Activated B cell treated with CpG ODN at 0.5 μM for 24 hours (primary cell): ENCODE data around the gene C2orf92. TPM values are rescaled to one million over a fixed set of nuclear protein-coding genes. Genes with fewer than 3 reads are reported as not detected.

ENCODE experiments used
- ATAC-seq: fragments of 200-7000 bp; cut with Tn5 transposase; one replicate; pipeline ENCODE4 v1.10.0; 2021; ENCODE audit warnings: low read depth, mild to moderate bottlenecking, moderate library complexity
- CTCF ChIA-PET: fragments of 350-600 bp; sonication (Branson Sonifier 250); formaldehyde crosslinking; loops from one replicate; lab custom pipeline; 2021; ENCODE audit warnings: antibody characterized with exemption; lab: Charles Lee
- POLR2A ChIA-PET: fragments of 350-600 bp; sonication (Branson Sonifier 250); formaldehyde crosslinking; loops from one replicate; lab custom pipeline; 2021; ENCODE audit warnings: antibody characterized with exemption; lab: Charles Lee
- DNase-seq: peaks from one replicate; pipeline ENCODE4 v3.0.0; 2022
- H3K27ac Mint-ChIP-seq: one replicate; pipeline ENCODE4 v1.8.0; 2020; ENCODE audit warnings: mixed read lengths
- H3K27me3 Mint-ChIP-seq: one replicate; pipeline ENCODE4 v1.8.0; 2021; ENCODE audit warnings: mixed read lengths
- H3K36me3 Mint-ChIP-seq: one replicate; pipeline ENCODE4 v1.8.0; 2021; ENCODE audit warnings: low read depth, mixed read lengths
- H3K4me1 Mint-ChIP-seq: one replicate; pipeline ENCODE4 v1.8.0; 2021; ENCODE audit warnings: mixed read lengths
- H3K4me3 Mint-ChIP-seq: one replicate; pipeline ENCODE4 v1.8.0; 2020; ENCODE audit warnings: mild to moderate bottlenecking, mixed read lengths
- H3K9me3 Mint-ChIP-seq: one replicate; pipeline ENCODE4 v1.8.0; 2020; ENCODE audit warnings: mixed read lengths
- intact Hi-C: fragments of 100-400 bp; cut with micrococcal nuclease; formaldehyde crosslinking; loops from one replicate; pipeline ENCODE4 v1.15.1; 2024
- total RNA-seq: library from RNA; stranded (reverse); gene quantifications from 2 replicates; pipeline ENCODE4 v1.2.3, GENCODE V29; 2022
- TF ChIP-seq, protein P1 (sequence below): fragments of 200-600 bp; IDR thresholded peaks from one replicate; pipeline ENCODE4 v1.8.0; 2022; ENCODE audit warnings: antibody characterized with exemption, mild to moderate bottlenecking

Gene C2orf92
- total RNA-seq, 1 donor from 2014 or later: 14.4 TPM

- Mint-ChIP-seq H3K36me3 (peaks cover 51% of the 10 kb centered on the region), H3K27me3 (no peaks in the 10 kb centered on the region), H3K27ac (no peak overlapping the region), H3K4me3 (no peak overlapping the region), H3K9me3 (no peaks in the 10 kb centered on the region), H3K4me1 (peaks cover 28% of the 10 kb centered on the region)
- TF ChIP-seq, protein P1, sequence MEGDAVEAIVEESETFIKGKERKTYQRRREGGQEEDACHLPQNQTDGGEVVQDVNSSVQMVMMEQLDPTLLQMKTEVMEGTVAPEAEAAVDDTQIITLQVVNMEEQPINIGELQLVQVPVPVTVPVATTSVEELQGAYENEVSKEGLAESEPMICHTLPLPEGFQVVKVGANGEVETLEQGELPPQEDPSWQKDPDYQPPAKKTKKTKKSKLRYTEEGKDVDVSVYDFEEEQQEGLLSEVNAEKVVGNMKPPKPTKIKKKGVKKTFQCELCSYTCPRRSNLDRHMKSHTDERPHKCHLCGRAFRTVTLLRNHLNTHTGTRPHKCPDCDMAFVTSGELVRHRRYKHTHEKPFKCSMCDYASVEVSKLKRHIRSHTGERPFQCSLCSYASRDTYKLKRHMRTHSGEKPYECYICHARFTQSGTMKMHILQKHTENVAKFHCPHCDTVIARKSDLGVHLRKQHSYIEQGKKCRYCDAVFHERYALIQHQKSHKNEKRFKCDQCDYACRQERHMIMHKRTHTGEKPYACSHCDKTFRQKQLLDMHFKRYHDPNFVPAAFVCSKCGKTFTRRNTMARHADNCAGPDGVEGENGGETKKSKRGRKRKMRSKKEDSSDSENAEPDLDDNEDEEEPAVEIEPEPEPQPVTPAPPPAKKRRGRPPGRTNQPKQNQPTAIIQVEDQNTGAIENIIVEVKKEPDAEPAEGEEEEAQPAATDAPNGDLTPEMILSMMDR: no peak
- DNase-seq (no peak), ATAC-seq (no peak)
- intact Hi-C loops: loop anchor here (5.0 to 10.0 kb wide), 8 partner anchors 87 to 1832 kb away; partner anchors contain the start of genes ANKRD39, C2orf15, CNNM3 and CNNM4
- ChIA-PET CTCF (interaction anchor here (0.7 kb wide), 1 partner anchor 827 kb away, joined by 3 read pairs; no protein-coding TSS in a partner anchor), POLR2A (interaction anchor here (7.5 kb wide), 1 partner anchor 13 kb away, joined by 207 read pairs; the partner anchor contains the start of gene COX5B)
These were observed 9.3 kb upstream of the C2orf92 start for GRCh38 chr2:97660044-97660774.

DNA sequence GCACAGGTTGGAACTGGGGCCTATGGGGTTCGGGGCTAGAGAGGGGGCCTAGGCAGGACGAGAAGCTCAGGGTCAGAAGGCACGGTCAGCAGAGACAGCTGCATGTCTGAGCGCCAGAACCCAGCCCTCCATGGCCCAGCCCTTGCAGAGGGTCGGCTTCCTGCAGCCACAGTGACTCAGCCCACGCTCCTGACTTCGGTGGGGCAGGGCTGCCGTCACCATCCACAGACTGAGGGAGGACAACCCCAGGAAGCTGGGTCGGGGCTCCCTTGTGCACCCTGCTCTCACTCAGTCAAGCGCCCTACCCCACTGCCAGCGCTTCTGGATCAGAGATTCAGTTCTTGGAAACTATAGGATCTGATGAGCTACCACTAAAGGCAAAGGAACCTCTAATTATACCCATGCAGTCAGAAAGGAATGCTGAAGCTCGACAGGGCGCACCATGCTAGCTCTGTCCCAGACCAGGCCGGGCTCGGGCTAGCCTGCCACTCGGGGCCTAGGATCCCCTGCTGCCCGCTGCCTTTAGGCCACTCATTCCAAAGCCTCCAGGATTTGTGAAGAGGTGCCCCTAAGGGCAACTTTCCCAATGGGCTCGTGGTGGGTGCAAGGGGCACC is 8.6 kb upstream of the C2orf92 start:
- intact Hi-C loops: loop anchor here (5.0 to 10.0 kb wide), 8 partner anchors 86 to 1831 kb away; partner anchors contain the start of genes ANKRD39, C2orf15, CNNM3 and CNNM4
- H3K27me3 Mint-ChIP-seq: no peaks in the 10 kb centered on the region
- peaks cover 28% of the 10 kb centered on the region for H3K4me1 Mint-ChIP-seq
- ChIA-PET CTCF (no interaction called here), POLR2A (interaction anchor here (7.5 kb wide), 1 partner anchor 14 kb away, joined by 207 read pairs; the partner anchor contains the start of gene COX5B)
- no peaks in the 10 kb centered on the region for H3K9me3 Mint-ChIP-seq
- DNase-seq (no peak), ATAC-seq (no peak)
- TF ChIP-seq, protein P1: no peak
- no peak overlapping the region for H3K27ac Mint-ChIP-seq
- peaks cover 48% of the 10 kb centered on the region for H3K36me3 Mint-ChIP-seq
- no peak overlapping the region for H3K4me3 Mint-ChIP-seq

GRCh38 chr2:97661927-97662326 is 7.6 kb upstream of the C2orf92 start:
- Mint-ChIP-seq H3K27me3 (no peaks in the 10 kb centered on the region), H3K4me1 (peaks cover 28% of the 10 kb centered on the region), H3K27ac (no peak overlapping the region), H3K4me3 (no peak overlapping the region), H3K36me3 (peaks cover 40% of the 10 kb centered on the region), H3K9me3 (no peaks in the 10 kb centered on the region)
- ChIA-PET POLR2A (interaction anchor here (2.0 to 7.5 kb wide), 2 partner anchors 15 to 72 kb away, joined by 9 to 207 read pairs; partner anchors contain the start of genes ANKRD36B and COX5B), CTCF (interaction anchor here (1.5 to 2.9 kb wide), 2 partner anchors 16 to 36 kb away, joined by 4 to 18 read pairs; partner anchors contain the start of gene COX5B)
- no peak for ATAC-seq
- no peak for DNase-seq
- intact Hi-C loops: loop anchor here (5.0 to 10.0 kb wide), 8 partner anchors 85 to 1830 kb away; partner anchors contain the start of genes ANKRD39, C2orf15, CNNM3 and CNNM4
- TF ChIP-seq, protein P1: no peak

DNA sequence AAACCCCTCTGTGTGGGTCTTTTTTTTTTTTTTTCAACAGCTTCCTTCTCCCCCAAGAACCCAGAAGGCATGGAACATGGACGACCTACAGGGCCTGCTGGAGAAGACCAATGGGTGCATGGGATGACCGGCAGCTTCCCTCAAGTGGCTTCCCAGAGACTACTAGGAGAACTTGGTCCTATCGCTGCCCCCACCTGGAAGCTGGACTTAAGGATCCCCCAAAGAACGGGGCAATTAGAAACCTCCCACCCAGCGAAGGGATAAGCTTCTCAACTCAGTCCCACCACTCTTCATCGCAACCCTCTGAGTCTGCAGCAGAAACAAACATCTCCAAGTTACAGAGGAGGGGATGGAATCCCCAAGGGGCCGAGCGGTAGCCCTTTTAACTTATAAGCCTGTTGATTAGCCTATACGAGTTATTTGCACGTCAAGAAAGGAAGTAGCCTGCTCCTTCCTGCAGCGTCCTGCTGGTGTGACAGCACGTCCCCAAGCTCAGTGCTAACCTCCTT is 7.1 kb upstream of the C2orf92 start:
- ATAC-seq (peak; percentile 11), DNase-seq (no peak)
- peak overlapping the region; percentile 91 for H3K4me3 Mint-ChIP-seq
- intact Hi-C loops: loop anchor here (5.0 to 10.0 kb wide), 8 partner anchors 85 to 1830 kb away; partner anchors contain the start of genes ANKRD39, C2orf15, CNNM3 and CNNM4
- peaks cover 28% of the 10 kb centered on the region for H3K4me1 Mint-ChIP-seq
- no peaks in the 10 kb centered on the region for H3K9me3 Mint-ChIP-seq
- H3K36me3 Mint-ChIP-seq: peaks cover 36% of the 10 kb centered on the region
- CTCF ChIA-PET: interaction anchor here (1.5 to 2.9 kb wide), 2 partner anchors 16 to 36 kb away, joined by 4 to 18 read pairs; partner anchors contain the start of gene COX5B
- H3K27ac Mint-ChIP-seq: peak overlapping the region; percentile 91
- TF ChIP-seq, protein P1: no peak
- POLR2A ChIA-PET: interaction anchor here (2.0 to 7.5 kb wide), 3 partner anchors 11 to 72 kb away, joined by 8 to 207 read pairs (median 9); partner anchors contain the start of genes ANKRD36B and COX5B
- H3K27me3 Mint-ChIP-seq: no peaks in the 10 kb centered on the region
